ENCODE data around the gene TMEM181.
"Not testable (repeated sequence)": the region's sequence is repeated elsewhere in the genome, so short reads cannot be mapped to it uniquely, and the experiment has no call there.

The TMEM181 gene

GRCh38 chr6:158545043-158545966 lies 14.6 kb upstream of the TMEM181 start:
- no peaks in the 10 kb centered on the region for H3K4me1 ChIP-seq
- in situ Hi-C loops (cut with MboI; ENCODE audit: low sequenced_read_pairs): no loop called here
- H3K4me3 ChIP-seq: no peak overlapping the region
- no peaks in the 10 kb centered on the region for H3K36me3 ChIP-seq (replicated peaks)
- H3K9me3 ChIP-seq: no peaks in the 10 kb centered on the region
- DNase-seq (ENCODE audit: low spot score in 2 of 2): no peak
- no peaks in the 10 kb centered on the region for H3K27me3 ChIP-seq (ENCODE audit: low read depth)

- Histone ChIP-seq H3K9me3 (no peaks in the 10 kb centered on the region), H3K4me1 (no peaks in the 10 kb centered on the region), H3K36me3 (replicated peaks) (no peaks in the 10 kb centered on the region), H3K4me3 (no peak overlapping the region), H3K27me3 (ENCODE audit: low read depth) (no peaks in the 10 kb centered on the region)
- in situ Hi-C loops (cut with MboI; ENCODE audit: low sequenced_read_pairs): no loop called here
- no peak for DNase-seq (ENCODE audit: low spot score in 2 of 2)
Observed at GRCh38 chr6:158548418-158549161, 11.3 kb upstream of the TMEM181 start.

GRCh38 chr6:158552055-158552795 lies 7.7 kb upstream of the TMEM181 start:
- Histone ChIP-seq H3K4me3 (no peak overlapping the region), H3K36me3 (replicated peaks) (no peaks in the 10 kb centered on the region), H3K4me1 (no peaks in the 10 kb centered on the region; the same call in 1 of the 2 replicates), H3K9me3 (no peaks in the 10 kb centered on the region), H3K27me3 (ENCODE audit: low read depth) (no peaks in the 10 kb centered on the region)
- in situ Hi-C loops (cut with MboI; ENCODE audit: low sequenced_read_pairs): no loop called here
- DNase-seq (ENCODE audit: low spot score in 2 of 2): no peak

- Histone ChIP-seq H3K36me3 (replicated peaks) (no peaks in the 10 kb centered on the region), H3K9me3 (no peaks in the 10 kb centered on the region), H3K4me1 (no peaks in the 10 kb centered on the region; the same call in 1 of the 2 replicates), H3K4me3 (no peak overlapping the region), H3K27me3 (ENCODE audit: low read depth) (no peaks in the 10 kb centered on the region)
- in situ Hi-C loops (cut with MboI; ENCODE audit: low sequenced_read_pairs): no loop called here
- no peak for DNase-seq (ENCODE audit: low spot score in 2 of 2)
Observed at GRCh38 chr6:158552796-158553138, 7.1 kb upstream of the TMEM181 start.

GRCh38 chr6:158554611-158555361 lies 5.1 kb upstream of the TMEM181 start:
- DNase-seq (ENCODE audit: low spot score in 2 of 2): no peak
- in situ Hi-C loops (cut with MboI; ENCODE audit: low sequenced_read_pairs): no loop called here

GRCh38 chr6:158556113-158556512 lies 3.8 kb upstream of the TMEM181 start:
- no peaks in the 10 kb centered on the region for H3K36me3 ChIP-seq (replicated peaks)
- no peaks in the 10 kb centered on the region for H3K27me3 ChIP-seq (ENCODE audit: low read depth)
- peaks cover 3% of the 10 kb centered on the region for H3K4me1 ChIP-seq
- DNase-seq (ENCODE audit: low spot score in 2 of 2): no peak
- no peaks in the 10 kb centered on the region for H3K9me3 ChIP-seq
- in situ Hi-C loops (cut with MboI; ENCODE audit: low sequenced_read_pairs): no loop called here
- no peak overlapping the region for H3K4me3 ChIP-seq

More at GRCh38 chr6:158554611-158555361, 5.1 kb upstream of the TMEM181 start:
- Histone ChIP-seq H3K4me3 (no peak overlapping the region), H3K4me1 (no peaks in the 10 kb centered on the region; the same call in 1 of the 2 replicates), H3K36me3 (replicated peaks) (no peaks in the 10 kb centered on the region), H3K27me3 (ENCODE audit: low read depth) (no peaks in the 10 kb centered on the region), H3K9me3 (no peaks in the 10 kb centered on the region)

- H3K4me3 ChIP-seq; H3K36me3 ChIP-seq (replicated peaks); in situ Hi-C loops (cut with MboI; ENCODE audit: low sequenced_read_pairs); H3K9me3 ChIP-seq; DNase-seq (ENCODE audit: low spot score in 2 of 2); H3K27me3 ChIP-seq (ENCODE audit: low read depth); H3K4me1 ChIP-seq: not testable (repeated sequence)
Observed at GRCh38 chr6:158557110-158557509, 2.8 kb upstream of the TMEM181 start.

GRCh38 chr6:158557927-158558326 lies 2.0 kb upstream of the TMEM181 start:
- H3K4me1 ChIP-seq: peaks cover 11% of the 10 kb centered on the region
- H3K4me3 ChIP-seq: no peak overlapping the region
- DNase-seq (ENCODE audit: low spot score in 2 of 2): no peak
- H3K27me3 ChIP-seq (ENCODE audit: low read depth): no peaks in the 10 kb centered on the region
- in situ Hi-C loops (cut with MboI; ENCODE audit: low sequenced_read_pairs): no loop called here
- H3K9me3 ChIP-seq: no peaks in the 10 kb centered on the region
- H3K36me3 ChIP-seq (replicated peaks): no peaks in the 10 kb centered on the region; the same call in 1 of the 2 replicates

GRCh38 chr6:158558415-158559306 lies 1.2 kb upstream of the TMEM181 start:
- DNase-seq (ENCODE audit: low spot score in 2 of 2): no peak
- H3K9me3 ChIP-seq: no peaks in the 10 kb centered on the region
- peaks cover 11% of the 10 kb centered on the region for H3K4me1 ChIP-seq
- H3K27me3 ChIP-seq (ENCODE audit: low read depth): no peaks in the 10 kb centered on the region
- H3K36me3 ChIP-seq (replicated peaks): no peaks in the 10 kb centered on the region; the same call in 1 of the 2 replicates
- H3K4me3 ChIP-seq: no peak overlapping the region
- in situ Hi-C loops (cut with MboI; ENCODE audit: low sequenced_read_pairs): no loop called here

- peak overlapping the region; percentile 77 for H3K4me3 ChIP-seq
- H3K9me3 ChIP-seq: no peaks in the 10 kb centered on the region
- peaks cover 11% of the 10 kb centered on the region for H3K4me1 ChIP-seq
- in situ Hi-C loops (cut with MboI; ENCODE audit: low sequenced_read_pairs): no loop called here
- DNase-seq (ENCODE audit: low spot score in 2 of 2): no peak
- H3K36me3 ChIP-seq (replicated peaks): no peaks in the 10 kb centered on the region; the same call in 1 of the 2 replicates
- no peaks in the 10 kb centered on the region for H3K27me3 ChIP-seq (ENCODE audit: low read depth)
Observed at GRCh38 chr6:158559338-158559894, 475 bp upstream of the TMEM181 start.

GRCh38 chr6:158560836-158561320 lies 987 bp downstream of the TMEM181 start:
- Histone ChIP-seq H3K27me3 (ENCODE audit: low read depth) (no peaks in the 10 kb centered on the region), H3K4me3 (peak overlapping the region; percentile 77), H3K36me3 (replicated peaks) (no peaks in the 10 kb centered on the region; the same call in 1 of the 2 replicates), H3K9me3 (no peaks in the 10 kb centered on the region), H3K4me1 (peaks cover 11% of the 10 kb centered on the region)
- peak; percentile 36 to 49 for DNase-seq (ENCODE audit: low spot score in 2 of 2)
- in situ Hi-C loops (cut with MboI; ENCODE audit: low sequenced_read_pairs): no loop called here

GRCh38 chr6:158561321-158561884 lies 1.5 kb downstream of the TMEM181 start:
- DNase-seq (ENCODE audit: low spot score in 2 of 2): no peak
- Histone ChIP-seq H3K27me3 (ENCODE audit: low read depth) (no peaks in the 10 kb centered on the region), H3K9me3 (no peaks in the 10 kb centered on the region), H3K4me1 (peaks cover 11% of the 10 kb centered on the region), H3K4me3 (peak overlapping the region; percentile 77), H3K36me3 (replicated peaks) (no peaks in the 10 kb centered on the region; the same call in 1 of the 2 replicates)
- in situ Hi-C loops (cut with MboI; ENCODE audit: low sequenced_read_pairs): no loop called here

Measured in HAP-1 (cell line).